Thyroid gland (tissue), 4 donors: ENCODE results near the gene HOXB7. TPM values are rescaled to one million over a fixed set of nuclear protein-coding genes. Genes with fewer than 3 reads are reported as not detected.
A peak's percentile ranks its signal among the peaks of the same experiment; 100 is the strongest.

Experiments used
- DNase-seq, 2 donors: peaks; one replicate each; pipeline ENCODE4 v3.0.0-alpha.2; 2019
- H3K27ac ChIP-seq, 3 donors: fragments of 200-600 bp; sonication (generic); 1 replicate in 2 of 3; 2 replicates in 1 of 3; pipeline ENCODE4 v1.5.1; 2016 to 2019; ENCODE audit warnings: mild to moderate bottlenecking in 1 of 3, moderate library complexity in 1 of 3
- H3K27me3 ChIP-seq: fragments of 200-600 bp; sonication (generic); one replicate; pipeline ENCODE4 v1.5.1; 2019
- H3K36me3 ChIP-seq, 2 donors: fragments of 200-600 bp; sonication (generic); one replicate each; pipeline ENCODE4 v1.5.1; 2016 to 2019
- H3K4me1 ChIP-seq, 2 donors: fragments of 200-600 bp; sonication (generic); one replicate each; pipeline ENCODE4 v1.5.1; 2017 to 2019
- H3K4me3 ChIP-seq, 3 donors: fragments of 200-600 bp; sonication (generic); replicated peaks in 1 of 3; 1 replicate in 2 of 3; 2 replicates in 1 of 3; pipeline ENCODE4 v1.5.1; 2016; ENCODE audit warnings: mild to moderate bottlenecking in 1 of 3
- H3K9me3 ChIP-seq: fragments of 200-600 bp; sonication (generic); one replicate; pipeline ENCODE4 v1.5.1; 2017
- CTCF ChIP-seq, 6 experiments: fragments of 200-600 bp in 3 of 6; fragments of 450-650 bp in 3 of 6; sonication (generic) in 3 of 6; IDR thresholded peaks; one replicate each; pipeline ENCODE4 v1.5.1; 2016 to 2019; ENCODE audit warnings: antibody characterized with exemption in 6 of 6, mild to moderate bottlenecking in 2 of 6, inconsistent platforms in 1 of 6, moderate library complexity in 1 of 6
- POLR2A ChIP-seq, 2 donors: fragments of 450-650 bp; IDR thresholded peaks; one replicate each; pipeline ENCODE4 v1.6.1; 2017; ENCODE audit warnings: antibody characterized with exemption in 2 of 2, mild to moderate bottlenecking in 2 of 2, moderate library complexity in 1 of 2
- WGBS, 2 donors: methylation state at CpG; one replicate each; pipeline ENCODE4 v1.1.5; 2017; 5-methylcytosine and 5-hydroxymethylcytosine counted together
- intact Hi-C: fragments of 100-400 bp; cut with DNase I; formaldehyde crosslinking; loops from one replicate; pipeline ENCODE4 v1.15.1; 2023
- total RNA-seq, 4 donors: library from RNA; depleted of rRNA; stranded (reverse); fragments of >200 nt; gene quantifications; one replicate each; pipeline ENCODE4 v1.2.3, GENCODE V29; 2016

The HOXB7 gene
- total RNA-seq, 4 donors from 2014 or later = 1.0 to 2.8 (median 1.3) TPM; not detected in 1

- TF ChIP-seq CTCF (IDR thresholded peaks at IDR 0.05) (no peak), POLR2A (IDR thresholded peaks at IDR 0.05) (no peak)
- no peaks in the 10 kb centered on the region for H3K9me3 ChIP-seq
- H3K27ac ChIP-seq = no peak overlapping the region
- 0 to 1% methylated on average over 27 to 28 of the region's 69 CpGs for WGBS, 2 donors
- H3K36me3 ChIP-seq = no peaks in the 10 kb centered on the region
- peaks cover 10 to 20% of the 10 kb centered on the region in 2 donors for H3K4me1 ChIP-seq
- intact Hi-C loops = no loop called here
- peak; percentile 23 to 26 for DNase-seq
- H3K4me3 ChIP-seq = peak overlapping the region in 1 of 3 donors; percentile 10
- H3K27me3 ChIP-seq = peaks cover 78% of the 10 kb centered on the region
These were observed 14.9 kb upstream of the HOXB7 start for GRCh38 chr17:48625495-48626244.

GRCh38 chr17:48624544-48625494, 14.0 kb upstream of the HOXB7 start:
- 3 to 5% methylated on average over 23 to 32 of the region's 66 CpGs for WGBS, 2 donors
- Histone ChIP-seq H3K4me3 (peak overlapping the region in 1 of 3 donors; percentile 10), H3K36me3 (no peaks in the 10 kb centered on the region), H3K27me3 (peaks cover 77% of the 10 kb centered on the region), H3K4me1 (peaks cover 10 to 20% of the 10 kb centered on the region in 2 donors), H3K9me3 (no peaks in the 10 kb centered on the region), H3K27ac (no peak overlapping the region)
- intact Hi-C loops = no loop called here
- TF ChIP-seq CTCF (IDR thresholded peaks at IDR 0.05) = no peak
- TF ChIP-seq POLR2A (IDR thresholded peaks at IDR 0.05) = no peak
- no peak for DNase-seq

- DNase-seq = no peak
- TF ChIP-seq POLR2A (IDR thresholded peaks at IDR 0.05) = no peak
- TF ChIP-seq CTCF (IDR thresholded peaks at IDR 0.05) = no peak
- H3K27ac ChIP-seq = no peak overlapping the region
- no peaks in the 10 kb centered on the region for H3K36me3 ChIP-seq
- peaks cover 10 to 20% of the 10 kb centered on the region in 2 donors for H3K4me1 ChIP-seq
- no peak overlapping the region for H3K4me3 ChIP-seq
- intact Hi-C loops = no loop called here
- H3K9me3 ChIP-seq = no peaks in the 10 kb centered on the region
- WGBS, 2 donors = 17 to 25% methylated on average over 5 of the region's 5 CpGs
- peaks cover 77% of the 10 kb centered on the region for H3K27me3 ChIP-seq
These were observed 13.3 kb upstream of the HOXB7 start for GRCh38 chr17:48624118-48624517.

DNA sequence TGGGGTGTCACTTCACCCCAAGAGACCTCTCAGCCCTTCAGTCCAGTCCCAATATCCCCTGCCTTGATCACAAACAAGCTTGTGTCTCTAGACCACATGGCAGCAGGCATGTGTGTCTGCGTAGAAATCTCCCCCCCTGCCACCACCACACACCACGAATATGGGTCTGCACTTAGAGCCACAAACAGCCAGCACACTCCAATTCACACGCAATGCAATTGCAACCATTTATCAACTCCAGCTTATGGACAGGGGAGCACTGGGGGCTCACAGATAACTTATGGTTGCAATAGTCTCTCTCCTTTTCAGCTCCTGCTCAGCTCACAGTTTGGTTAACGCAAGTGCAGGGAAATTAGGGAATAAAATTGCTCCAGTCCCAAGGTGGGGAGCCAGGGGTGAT, 12.8 kb upstream of the HOXB7 start:
- TF ChIP-seq CTCF (IDR thresholded peaks at IDR 0.05) (no peak), POLR2A (IDR thresholded peaks at IDR 0.05) (no peak)
- DNase-seq = no peak
- Histone ChIP-seq H3K27me3 (peaks cover 79% of the 10 kb centered on the region), H3K4me1 (peaks cover 10 to 20% of the 10 kb centered on the region in 2 donors), H3K9me3 (no peaks in the 10 kb centered on the region), H3K27ac (no peak overlapping the region), H3K4me3 (no peak overlapping the region), H3K36me3 (no peaks in the 10 kb centered on the region)
- intact Hi-C loops = no loop called here
- WGBS, 2 donors = 16 to 23% methylated on average over 4 of the region's 4 CpGs
